ENCODE data around the gene PUM2.

PUM2 gene

DNA sequence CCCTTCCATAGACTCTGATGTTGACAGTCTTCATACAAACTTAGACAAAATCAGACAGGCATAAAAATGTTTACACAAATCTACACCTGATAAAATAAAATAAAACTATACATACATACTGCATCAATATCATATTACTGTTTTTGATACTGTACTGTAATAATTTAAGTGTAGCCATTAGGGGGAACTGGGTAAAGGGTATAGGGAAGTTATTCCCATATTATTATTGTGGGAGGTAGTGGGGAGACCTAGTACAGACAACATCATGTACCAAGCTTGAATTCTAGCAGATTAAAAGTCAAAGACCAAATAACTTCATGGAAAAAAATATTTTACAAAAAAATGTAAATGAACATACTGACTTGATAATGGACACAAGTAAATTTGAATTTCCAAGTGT, 43.3 kb downstream of the PUM2 start:
- no peak for TF ChIP-seq CTCF (IDR thresholded peaks at IDR 0.05)

GRCh38 chr2:20304411-20304810, 46.2 kb downstream of the PUM2 start:
- no peak for TF ChIP-seq CTCF (IDR thresholded peaks at IDR 0.05)

- TF ChIP-seq CTCF (IDR thresholded peaks at IDR 0.05) = no peak
Observed at GRCh38 chr2:20303966-20304365, 46.7 kb downstream of the PUM2 start.

DNA sequence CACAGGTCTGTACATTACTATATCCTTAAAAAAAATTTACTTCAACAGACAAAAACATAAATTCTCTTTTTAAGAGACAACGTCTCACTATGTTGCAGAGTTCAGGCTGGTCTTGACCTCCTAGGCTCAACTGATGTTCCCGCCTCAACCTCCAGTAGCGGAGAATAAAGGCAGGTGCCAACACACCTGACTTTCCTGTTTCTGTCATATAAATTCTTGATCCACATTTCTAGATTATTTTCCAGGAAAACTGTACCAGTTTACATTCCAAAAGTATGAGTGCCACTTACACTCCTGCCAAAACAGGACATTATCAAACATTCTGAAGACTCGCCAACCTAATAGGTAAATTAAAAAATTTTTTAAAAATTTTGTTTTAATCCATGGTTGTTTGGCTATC, 48.6 kb downstream of the PUM2 start:
- no peak for TF ChIP-seq CTCF (IDR thresholded peaks at IDR 0.05)

GRCh38 chr2:20300656-20301055, 50.0 kb downstream of the PUM2 start:
- no peak for TF ChIP-seq CTCF (IDR thresholded peaks at IDR 0.05)

- TF ChIP-seq CTCF (IDR thresholded peaks at IDR 0.05) = no peak
Observed at GRCh38 chr2:20299113-20299512, 51.5 kb downstream of the PUM2 start.

DNA sequence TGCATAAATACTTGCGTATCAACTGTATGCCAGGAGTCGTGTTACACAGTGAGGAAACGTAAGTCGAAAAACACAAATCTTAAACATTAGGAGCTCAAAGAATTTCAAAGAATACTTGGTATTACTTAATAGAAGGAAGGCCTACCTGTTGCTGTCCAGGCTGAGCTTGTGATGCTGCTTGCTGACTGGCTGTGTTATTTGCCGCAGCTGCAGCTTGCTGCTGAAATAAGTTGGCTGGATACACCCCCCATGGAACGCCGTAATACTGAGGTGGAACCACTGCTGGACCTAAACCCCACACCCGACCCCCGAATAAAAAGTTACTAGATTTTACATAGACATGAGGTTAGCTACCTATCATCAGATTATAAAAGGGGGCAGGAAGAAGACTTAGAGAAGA, 56.4 kb downstream of the PUM2 start:
- TF ChIP-seq CTCF (IDR thresholded peaks at IDR 0.05) = no peak

- TF ChIP-seq CTCF (IDR thresholded peaks at IDR 0.05) = no peak
Observed at GRCh38 chr2:20292984-20293383, 57.7 kb downstream of the PUM2 start.
